Middle frontal gyrus (tissue), 1 donor: Measurements from ENCODE around the gene NPIPB6.

ENCODE experiments used
- DNase-seq: peaks from one replicate; pipeline ENCODE4 v3.0.0-alpha.2; 2015; ENCODE audit warnings: low spot score; ENCODE audit errors: extremely low spot score

The NPIPB6 gene

GRCh38 chr16:28300327-28300726, 63.0 kb downstream of the NPIPB6 start:
- DNase-seq, result no peak

- no peak for DNase-seq
These were observed 64.8 kb downstream of the NPIPB6 start for GRCh38 chr16:28298511-28298878.

DNA sequence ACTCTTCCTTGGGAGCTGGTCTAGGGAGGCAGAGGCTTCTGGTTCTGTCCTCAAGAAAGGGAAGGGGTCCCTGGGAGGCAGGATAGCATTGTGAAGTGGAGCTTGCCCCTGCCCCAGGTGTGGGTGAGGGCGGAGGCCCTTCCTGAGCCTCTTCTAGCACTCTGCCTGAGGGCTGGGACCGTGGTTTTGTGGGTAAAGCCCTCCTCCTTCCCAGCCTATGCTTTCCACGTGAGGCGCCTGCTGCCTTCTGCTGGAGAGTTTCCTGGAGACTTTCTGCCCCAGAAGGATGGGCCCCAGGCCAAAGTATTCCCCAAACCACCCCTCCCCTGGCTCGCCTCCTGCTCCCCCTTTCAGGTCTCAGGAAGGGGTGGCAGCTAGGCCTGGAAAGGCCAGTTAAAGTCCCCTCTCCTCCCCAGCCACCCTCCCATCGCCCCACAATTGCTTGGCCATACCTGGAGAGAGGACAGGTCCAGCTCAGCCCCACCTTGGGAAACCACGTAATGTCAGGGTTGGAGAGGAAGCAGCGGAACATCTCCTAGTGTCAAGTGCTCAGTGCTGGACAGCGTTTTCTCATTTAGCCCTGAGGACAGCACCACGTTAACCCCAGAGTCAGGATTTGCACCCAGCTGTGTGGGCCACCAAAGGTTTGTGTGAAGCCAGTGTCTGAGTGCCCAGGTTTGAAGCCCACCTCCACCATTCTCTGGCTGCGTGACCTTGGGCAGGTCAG, 65.4 kb downstream of the NPIPB6 start:
- DNase-seq, result no peak

- DNase-seq, result no peak
These were observed 66.0 kb downstream of the NPIPB6 start for GRCh38 chr16:28297308-28297707.

DNA sequence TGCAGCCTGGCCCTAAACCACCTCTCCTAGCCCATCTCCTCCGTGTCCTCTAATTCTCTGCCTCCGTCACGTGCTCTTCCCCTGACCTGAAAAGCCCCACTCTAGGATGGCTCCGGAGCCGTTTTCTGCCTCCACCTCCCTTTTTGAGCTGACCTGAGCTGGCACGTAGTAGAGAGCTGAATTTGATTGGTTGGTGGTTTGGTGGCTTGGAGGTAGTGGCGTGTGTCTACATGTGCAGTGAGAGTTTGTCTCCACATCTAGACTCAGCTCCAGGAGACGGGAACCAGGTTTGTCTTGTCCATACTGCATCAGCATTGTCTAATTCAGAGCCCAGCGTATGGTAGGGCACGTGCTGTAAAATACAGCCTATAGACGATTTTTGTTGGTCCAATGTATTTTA, 68.0 kb downstream of the NPIPB6 start:
- no peak for DNase-seq

GRCh38 chr16:28294201-28294600, 69.1 kb downstream of the NPIPB6 start:
- DNase-seq, result no peak

GRCh38 chr16:28293601-28293960, 69.7 kb downstream of the NPIPB6 start:
- DNase-seq, result no peak

DNA sequence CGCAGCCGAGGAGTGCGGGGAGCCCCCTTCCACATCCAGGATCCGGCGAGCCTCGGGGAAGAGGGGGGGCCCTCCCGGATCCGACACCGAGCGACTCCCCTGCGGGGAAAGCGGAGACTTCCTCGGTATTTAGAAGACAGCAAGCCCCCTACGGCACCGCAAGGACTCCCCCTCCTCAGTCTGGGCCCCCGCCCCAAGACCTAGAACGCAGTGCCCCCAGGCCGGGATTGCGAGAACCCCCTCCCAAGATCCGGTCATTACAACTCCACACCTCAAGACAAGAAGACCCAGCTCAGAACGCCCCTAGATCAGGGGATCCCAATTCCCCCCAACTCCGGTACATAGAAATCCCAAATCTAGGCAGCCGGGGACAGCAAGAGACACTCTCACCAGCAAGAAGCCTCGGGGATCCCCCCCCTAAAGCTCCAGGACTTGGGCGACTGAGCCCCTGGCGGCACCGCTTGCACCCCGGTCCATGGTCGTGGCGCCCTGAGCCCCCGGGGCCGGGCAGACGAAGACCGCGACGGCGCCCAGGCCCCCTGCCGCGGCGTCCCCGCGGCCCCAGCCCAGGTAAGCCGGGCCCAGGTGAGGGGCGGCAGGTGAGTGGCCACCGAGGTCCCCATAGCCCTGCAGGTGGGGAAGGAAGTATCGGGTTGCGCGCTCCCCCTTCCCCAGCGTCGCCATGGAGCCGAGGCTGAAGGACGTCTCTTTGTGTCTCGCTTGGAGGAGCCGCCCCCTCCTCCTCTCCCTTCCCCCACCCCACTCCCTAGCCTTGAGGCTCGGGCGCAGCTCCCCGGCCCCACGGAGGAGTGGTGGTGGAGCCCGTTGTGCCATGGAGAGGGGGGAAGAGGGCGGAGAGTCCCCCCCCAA, 70.3 kb downstream of the NPIPB6 start:
- DNase-seq, result no peak
